Activated T-cell treated with anti-CD3 and anti-CD28 coated beads, Interleukin-2, amount 50 U/mL, for 72 hours (primary cell): ENCODE data around the gene OR4C3. TPM values are rescaled to one million over a fixed set of nuclear protein-coding genes. Genes with fewer than 3 reads are reported as not detected.

ENCODE experiments used
- total RNA-seq, 2 donors: library from RNA; stranded (reverse); gene quantifications; one replicate each; pipeline ENCODE4 v1.2.3, GENCODE V29; 2022

The OR4C3 gene
- total RNA-seq, 2 donors from 2014 or later: not detected

Other genes starting within 250 kb of the OR4C3 start
- not detected for gene OR4B1, start 108.1 kb upstream of the OR4C3 start, total RNA-seq
- gene OR4X2, start 79.8 kb upstream of the OR4C3 start, total RNA-seq: not detected
- gene OR4X1, start 61.1 kb upstream of the OR4C3 start, total RNA-seq: not detected
- gene OR4S1, start 18.7 kb upstream of the OR4C3 start, total RNA-seq: not detected
- not detected for gene OR4C5, start 41.5 kb downstream of the OR4C3 start, total RNA-seq
- gene OR4A47, start 163.9 kb downstream of the OR4C3 start, total RNA-seq: not detected